ENCODE measurements around the gene KRT82.

Gene KRT82

GRCh38 chr12:52363111-52363679 lies 42.9 kb downstream of the KRT82 start:
- no peak overlapping the region for H3K4me3 ChIP-seq (ENCODE audit: low read depth, low read length)

GRCh38 chr12:52362118-52362726 lies 43.9 kb downstream of the KRT82 start:
- no peak overlapping the region for H3K4me3 ChIP-seq (ENCODE audit: low read depth, low read length)

GRCh38 chr12:52361553-52361952 lies 44.6 kb downstream of the KRT82 start:
- no peak overlapping the region for H3K4me3 ChIP-seq (ENCODE audit: low read depth, low read length)

GRCh38 chr12:52360663-52361271 lies 45.4 kb downstream of the KRT82 start:
- no peak overlapping the region for H3K4me3 ChIP-seq (ENCODE audit: low read depth, low read length)

- H3K4me3 ChIP-seq (ENCODE audit: low read depth, low read length) = no peak overlapping the region
These were observed 46.0 kb downstream of the KRT82 start for GRCh38 chr12:52360106-52360662.

GRCh38 chr12:52359621-52360061 lies 46.5 kb downstream of the KRT82 start:
- H3K4me3 ChIP-seq (ENCODE audit: low read depth, low read length) = no peak overlapping the region

GRCh38 chr12:52358575-52359350 lies 47.4 kb downstream of the KRT82 start:
- H3K4me3 ChIP-seq (ENCODE audit: low read depth, low read length) = no peak overlapping the region

GRCh38 chr12:52356762-52357580 lies 49.2 kb downstream of the KRT82 start:
- H3K4me3 ChIP-seq (ENCODE audit: low read depth, low read length) = no peak overlapping the region

- no peak overlapping the region for H3K4me3 ChIP-seq (ENCODE audit: low read depth, low read length)
These were observed 49.9 kb downstream of the KRT82 start for GRCh38 chr12:52356031-52356761.

- H3K4me3 ChIP-seq (ENCODE audit: low read depth, low read length) = no peak overlapping the region
These were observed 51.0 kb downstream of the KRT82 start for GRCh38 chr12:52355176-52355575.

- H3K4me3 ChIP-seq (ENCODE audit: low read depth, low read length) = no peak overlapping the region
These were observed 51.9 kb downstream of the KRT82 start for GRCh38 chr12:52354200-52354599.

GRCh38 chr12:52353766-52354165 lies 52.4 kb downstream of the KRT82 start:
- H3K4me3 ChIP-seq (ENCODE audit: low read depth, low read length) = no peak overlapping the region

- H3K4me3 ChIP-seq (ENCODE audit: low read depth, low read length) = no peak overlapping the region
These were observed 53.2 kb downstream of the KRT82 start for GRCh38 chr12:52352951-52353350.

- H3K4me3 ChIP-seq (ENCODE audit: low read depth, low read length) = no peak overlapping the region
These were observed 54.7 kb downstream of the KRT82 start for GRCh38 chr12:52351196-52352059.

GRCh38 chr12:52350786-52351185 lies 55.3 kb downstream of the KRT82 start:
- no peak overlapping the region for H3K4me3 ChIP-seq (ENCODE audit: low read depth, low read length)

- H3K4me3 ChIP-seq (ENCODE audit: low read depth, low read length) = no peak overlapping the region
These were observed 56.0 kb downstream of the KRT82 start for GRCh38 chr12:52350021-52350620.

- no peak overlapping the region for H3K4me3 ChIP-seq (ENCODE audit: low read depth, low read length)
These were observed 56.9 kb downstream of the KRT82 start for GRCh38 chr12:52349196-52349595.

All from iPS-11a (cell line).